ENCODE measurements around the gene CNIH3.

Gene CNIH3

DNA sequence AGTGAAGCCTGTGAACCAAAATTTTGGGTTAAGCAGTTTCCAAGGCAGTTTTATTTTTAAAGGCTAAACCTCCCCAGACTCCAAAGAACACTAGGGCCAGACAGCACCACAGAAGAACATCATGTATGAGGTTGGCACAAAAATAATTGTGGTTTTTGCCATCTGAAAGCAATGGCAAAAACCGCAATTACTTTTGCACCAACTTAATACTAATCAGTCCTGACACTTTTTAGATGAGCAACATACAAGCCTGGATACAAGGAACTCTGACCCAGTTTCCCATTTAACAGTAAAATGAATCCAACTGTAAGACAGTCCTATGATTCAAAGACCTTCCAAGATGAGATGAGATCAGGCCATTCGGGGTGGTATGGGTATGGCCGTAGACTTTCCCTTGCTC is 46.8 kb downstream of the CNIH3 start:
- Histone ChIP-seq H3K4me1 (ENCODE audit: insufficient read depth, low read length, severe bottlenecking) (no peaks in the 10 kb centered on the region), H3K9me3 (ENCODE audit: low read length) (no peaks in the 10 kb centered on the region), H3K27ac (ENCODE audit: low read depth, low read length, poor library complexity, severe bottlenecking) (no peak overlapping the region), H3K4me2 (ENCODE audit: low read length) (no peak overlapping the region), H3K4me3 (ENCODE audit: low read depth, low read length, poor library complexity, severe bottlenecking) (no peak overlapping the region), H3K36me3 (ENCODE audit: insufficient read depth, low read length) (no peaks in the 10 kb centered on the region), H3K27me3 (ENCODE audit: insufficient read depth, low read length) (no peaks in the 10 kb centered on the region), H3K9ac (ENCODE audit: low read length) (no peak overlapping the region), H3K79me2 (ENCODE audit: insufficient read depth, low read length) (no peaks in the 10 kb centered on the region), H4K20me1 (ENCODE audit: insufficient read depth, low read length) (no peaks in the 10 kb centered on the region), H2AFZ (ENCODE audit: low read length) (no peak overlapping the region), H3K9me2 (ENCODE audit: low read depth, low read length) (no peaks in the 10 kb centered on the region), H3F3A (ENCODE audit: insufficient read depth, low read length) (no peaks in the 10 kb centered on the region)
- TF ChIP-seq EZH2 (IDR thresholded peaks at IDR 0.05; ENCODE audit: borderline replicate concordance, low read length): no peak
- TF ChIP-seq, protein P1, sequence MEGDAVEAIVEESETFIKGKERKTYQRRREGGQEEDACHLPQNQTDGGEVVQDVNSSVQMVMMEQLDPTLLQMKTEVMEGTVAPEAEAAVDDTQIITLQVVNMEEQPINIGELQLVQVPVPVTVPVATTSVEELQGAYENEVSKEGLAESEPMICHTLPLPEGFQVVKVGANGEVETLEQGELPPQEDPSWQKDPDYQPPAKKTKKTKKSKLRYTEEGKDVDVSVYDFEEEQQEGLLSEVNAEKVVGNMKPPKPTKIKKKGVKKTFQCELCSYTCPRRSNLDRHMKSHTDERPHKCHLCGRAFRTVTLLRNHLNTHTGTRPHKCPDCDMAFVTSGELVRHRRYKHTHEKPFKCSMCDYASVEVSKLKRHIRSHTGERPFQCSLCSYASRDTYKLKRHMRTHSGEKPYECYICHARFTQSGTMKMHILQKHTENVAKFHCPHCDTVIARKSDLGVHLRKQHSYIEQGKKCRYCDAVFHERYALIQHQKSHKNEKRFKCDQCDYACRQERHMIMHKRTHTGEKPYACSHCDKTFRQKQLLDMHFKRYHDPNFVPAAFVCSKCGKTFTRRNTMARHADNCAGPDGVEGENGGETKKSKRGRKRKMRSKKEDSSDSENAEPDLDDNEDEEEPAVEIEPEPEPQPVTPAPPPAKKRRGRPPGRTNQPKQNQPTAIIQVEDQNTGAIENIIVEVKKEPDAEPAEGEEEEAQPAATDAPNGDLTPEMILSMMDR (IDR thresholded peaks at IDR 0.05; ENCODE audit: low read length): no peak

DNA sequence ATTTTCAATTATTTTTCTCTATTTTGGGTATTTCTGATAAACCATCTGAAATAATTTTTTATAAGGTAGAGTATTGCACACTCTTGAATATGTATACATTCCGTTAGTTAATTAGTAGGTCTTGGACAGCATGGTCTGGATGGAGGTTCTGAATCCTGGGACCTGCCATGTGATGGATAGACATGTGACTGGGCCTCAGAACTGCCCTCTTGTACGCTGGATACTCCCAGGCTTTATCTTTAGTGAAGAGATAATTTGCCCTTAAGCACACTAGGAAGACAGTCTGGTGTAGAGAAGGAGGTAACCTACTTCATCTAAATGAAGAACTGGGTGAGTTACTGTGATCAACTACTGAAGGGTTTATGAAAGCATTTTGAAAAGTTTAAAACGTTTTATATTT is 48.9 kb downstream of the CNIH3 start:
- Histone ChIP-seq H3K9me3 (ENCODE audit: low read length) (no peaks in the 10 kb centered on the region), H3K9ac (ENCODE audit: low read length) (no peak overlapping the region), H3K4me2 (ENCODE audit: low read length) (no peak overlapping the region), H2AFZ (ENCODE audit: low read length) (no peak overlapping the region), H3K4me1 (ENCODE audit: insufficient read depth, low read length, severe bottlenecking) (no peaks in the 10 kb centered on the region), H3F3A (ENCODE audit: insufficient read depth, low read length) (no peaks in the 10 kb centered on the region), H3K4me3 (ENCODE audit: low read depth, low read length, poor library complexity, severe bottlenecking) (no peak overlapping the region), H3K79me2 (ENCODE audit: insufficient read depth, low read length) (no peaks in the 10 kb centered on the region), H3K36me3 (ENCODE audit: insufficient read depth, low read length) (no peaks in the 10 kb centered on the region), H3K27me3 (ENCODE audit: insufficient read depth, low read length) (no peaks in the 10 kb centered on the region), H3K27ac (ENCODE audit: low read depth, low read length, poor library complexity, severe bottlenecking) (no peak overlapping the region), H4K20me1 (ENCODE audit: insufficient read depth, low read length) (no peaks in the 10 kb centered on the region), H3K9me2 (ENCODE audit: low read depth, low read length) (no peaks in the 10 kb centered on the region)
- TF ChIP-seq, protein P1 (IDR thresholded peaks at IDR 0.05; ENCODE audit: low read length): no peak
- no peak for TF ChIP-seq EZH2 (IDR thresholded peaks at IDR 0.05; ENCODE audit: borderline replicate concordance, low read length)

DNA sequence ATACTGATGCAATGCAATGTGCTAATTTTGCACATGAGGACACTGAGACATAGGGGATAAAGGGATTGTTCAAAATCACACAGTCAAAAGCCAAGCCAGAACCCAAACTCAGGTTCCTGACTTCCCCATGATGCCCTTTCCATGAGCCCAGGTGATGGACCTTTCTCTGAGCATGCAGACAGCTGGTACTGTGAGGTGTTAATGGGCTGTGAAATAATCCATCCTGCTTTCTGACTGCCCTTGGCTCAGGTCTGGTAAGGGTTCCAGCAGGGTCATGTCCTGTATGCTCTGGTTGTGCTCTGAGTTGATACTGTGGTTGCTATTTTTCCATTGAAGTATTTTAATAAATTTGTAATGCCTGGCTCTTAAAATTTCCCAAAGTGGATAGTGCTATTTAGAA is 50.0 kb downstream of the CNIH3 start:
- no peak overlapping the region for H3K27ac ChIP-seq (ENCODE audit: low read depth, low read length, poor library complexity, severe bottlenecking)
- H3K4me3 ChIP-seq (ENCODE audit: low read depth, low read length, poor library complexity, severe bottlenecking): no peak overlapping the region
- no peaks in the 10 kb centered on the region for H3K79me2 ChIP-seq (ENCODE audit: insufficient read depth, low read length)
- H3K4me1 ChIP-seq (ENCODE audit: insufficient read depth, low read length, severe bottlenecking): no peaks in the 10 kb centered on the region
- no peaks in the 10 kb centered on the region for H4K20me1 ChIP-seq (ENCODE audit: insufficient read depth, low read length)
- TF ChIP-seq, protein P1 (IDR thresholded peaks at IDR 0.05; ENCODE audit: low read length): no peak
- no peaks in the 10 kb centered on the region for H3K36me3 ChIP-seq (ENCODE audit: insufficient read depth, low read length)
- no peak overlapping the region for H3K4me2 ChIP-seq (ENCODE audit: low read length)
- no peak overlapping the region for H2AFZ ChIP-seq (ENCODE audit: low read length)
- H3K9me2 ChIP-seq (ENCODE audit: low read depth, low read length): no peaks in the 10 kb centered on the region
- no peak overlapping the region for H3K9ac ChIP-seq (ENCODE audit: low read length)
- H3F3A ChIP-seq (ENCODE audit: insufficient read depth, low read length): no peaks in the 10 kb centered on the region
- no peaks in the 10 kb centered on the region for H3K9me3 ChIP-seq (ENCODE audit: low read length)
- no peaks in the 10 kb centered on the region for H3K27me3 ChIP-seq (ENCODE audit: insufficient read depth, low read length)

All from OCI-LY1 (cell line).